ENCODE measurements around the gene LNPK. TPM values are rescaled to one million over a fixed set of nuclear protein-coding genes. Genes with fewer than 3 reads are reported as not detected.
"Not testable (repeated sequence)": the region's sequence is repeated elsewhere in the genome, so short reads cannot be mapped to it uniquely, and the experiment has no call there.

The LNPK gene, protein sequence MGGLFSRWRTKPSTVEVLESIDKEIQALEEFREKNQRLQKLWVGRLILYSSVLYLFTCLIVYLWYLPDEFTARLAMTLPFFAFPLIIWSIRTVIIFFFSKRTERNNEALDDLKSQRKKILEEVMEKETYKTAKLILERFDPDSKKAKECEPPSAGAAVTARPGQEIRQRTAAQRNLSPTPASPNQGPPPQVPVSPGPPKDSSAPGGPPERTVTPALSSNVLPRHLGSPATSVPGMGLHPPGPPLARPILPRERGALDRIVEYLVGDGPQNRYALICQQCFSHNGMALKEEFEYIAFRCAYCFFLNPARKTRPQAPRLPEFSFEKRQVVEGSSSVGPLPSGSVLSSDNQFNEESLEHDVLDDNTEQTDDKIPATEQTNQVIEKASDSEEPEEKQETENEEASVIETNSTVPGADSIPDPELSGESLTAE
- total RNA-seq (ENCODE audit: insufficient read depth, low replicate concordance) = 28.9 TPM

DNA sequence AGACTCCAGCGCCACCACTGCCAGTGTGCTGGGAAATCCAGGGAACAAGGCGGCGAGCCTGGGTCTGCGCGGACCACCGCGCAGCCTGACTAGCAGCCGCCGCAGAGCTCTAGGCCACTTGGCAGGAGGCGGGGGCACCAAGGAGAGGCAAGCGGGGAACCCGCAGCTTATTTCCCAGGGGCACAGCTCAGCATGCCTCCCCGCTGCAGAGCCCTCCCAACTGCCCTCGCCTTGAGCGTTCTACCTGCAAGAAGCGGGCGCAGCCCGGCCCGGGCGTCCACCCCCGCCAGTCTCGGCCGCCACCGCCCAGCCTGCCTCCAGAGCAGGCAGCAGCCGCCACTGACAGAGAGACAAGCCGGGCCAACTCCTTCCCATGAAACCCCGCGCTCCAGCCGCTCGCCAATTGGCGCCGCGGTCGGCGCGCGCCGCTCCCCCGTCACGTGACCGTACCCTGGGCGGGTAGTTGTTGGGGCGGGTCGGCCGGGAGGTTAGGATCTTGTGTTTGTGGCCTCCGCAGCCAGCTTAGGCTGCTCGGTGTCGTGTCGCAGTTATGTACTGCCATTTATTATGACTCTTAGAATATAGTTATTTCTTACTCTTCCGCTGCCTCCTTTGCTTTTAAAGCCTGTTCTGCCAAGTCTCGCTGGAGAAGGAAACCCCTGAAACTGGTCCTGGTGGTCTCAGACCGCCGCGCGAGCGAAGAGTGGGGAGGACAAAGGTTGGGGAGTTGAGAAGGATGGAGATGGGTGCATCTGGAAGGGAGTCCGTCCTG is at the start of gene LNPK:
TSS of gene LNPK (minus strand) at position 352 of the 772 bp plus-strand sequence. CDS start 6,683 bp downstream, outside the sequence.
- DNase-seq (ENCODE audit: low spot score) = peak; percentile 95

DNA sequence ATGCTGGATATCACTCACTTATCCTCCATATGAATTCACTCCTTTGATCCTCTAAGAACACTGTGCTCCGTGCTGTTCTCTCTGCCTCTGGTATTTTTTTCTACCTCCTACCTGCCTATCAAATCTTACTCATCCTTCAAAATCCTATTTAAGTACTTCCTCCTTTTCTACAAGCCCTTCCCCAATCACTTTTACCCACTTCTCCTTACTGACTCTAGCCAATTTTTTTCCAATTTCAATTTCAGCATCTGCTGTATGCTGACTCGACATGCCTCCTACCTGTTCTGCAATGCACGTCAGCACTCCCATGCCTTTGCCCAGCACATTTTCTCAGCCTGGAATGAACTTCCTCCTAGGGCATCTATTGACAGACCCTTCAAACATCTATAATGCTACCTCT is 37.3 kb upstream of the LNPK start:
- DNase-seq (ENCODE audit: low spot score) = no peak

DNA sequence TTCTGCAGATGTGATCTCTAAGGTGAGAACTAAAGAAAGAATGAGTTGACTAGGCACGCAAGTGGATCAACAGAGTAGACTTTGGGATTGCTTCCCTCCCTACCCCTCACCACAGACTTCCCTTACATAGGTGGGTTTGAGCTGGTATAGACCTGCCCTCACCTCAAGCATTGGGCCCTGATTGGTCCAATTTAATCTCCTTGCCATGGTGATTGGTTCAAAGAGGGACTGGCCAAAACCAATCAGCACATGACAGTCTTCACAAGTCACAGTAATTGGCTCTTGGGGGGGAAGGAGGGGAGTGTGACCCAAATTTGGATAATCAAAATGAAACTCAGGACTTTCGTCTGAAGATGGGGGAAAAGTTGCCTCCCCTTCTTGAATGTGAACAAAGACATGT is 36.6 kb upstream of the LNPK start:
- DNase-seq (ENCODE audit: low spot score) = no peak

DNA sequence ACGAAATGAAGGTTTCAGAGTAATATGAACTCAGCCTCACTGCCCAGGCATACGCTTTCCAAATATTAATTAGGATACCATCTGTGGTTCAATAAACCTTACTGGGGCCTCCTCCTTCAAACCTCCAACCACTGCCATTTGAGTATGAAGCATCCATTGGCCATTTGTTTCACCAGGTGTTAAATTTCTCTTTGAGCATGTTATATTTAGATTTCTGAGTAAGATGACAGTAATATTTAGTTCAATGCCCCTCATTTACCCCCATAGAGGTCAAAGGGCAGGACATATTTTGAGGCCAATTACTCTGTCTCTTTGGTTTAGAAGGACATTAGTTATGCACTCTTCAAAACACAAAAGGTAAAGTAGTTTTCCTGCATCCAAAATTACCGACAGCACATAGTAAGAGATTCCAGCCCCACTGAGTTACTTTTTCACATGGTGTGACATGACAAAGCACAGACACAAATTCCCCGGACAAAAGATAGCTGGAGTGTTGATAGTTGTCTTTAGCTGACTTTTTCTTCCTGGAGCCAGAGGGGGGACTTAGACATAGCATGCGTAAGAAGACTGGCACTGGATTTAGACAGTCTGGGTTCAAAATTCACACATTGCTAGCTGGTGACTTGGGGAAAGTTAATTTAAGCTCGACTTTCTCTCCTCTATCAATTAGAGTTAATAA is 33.1 kb upstream of the LNPK start:
- peak; percentile 65 for DNase-seq (ENCODE audit: low spot score)

DNA sequence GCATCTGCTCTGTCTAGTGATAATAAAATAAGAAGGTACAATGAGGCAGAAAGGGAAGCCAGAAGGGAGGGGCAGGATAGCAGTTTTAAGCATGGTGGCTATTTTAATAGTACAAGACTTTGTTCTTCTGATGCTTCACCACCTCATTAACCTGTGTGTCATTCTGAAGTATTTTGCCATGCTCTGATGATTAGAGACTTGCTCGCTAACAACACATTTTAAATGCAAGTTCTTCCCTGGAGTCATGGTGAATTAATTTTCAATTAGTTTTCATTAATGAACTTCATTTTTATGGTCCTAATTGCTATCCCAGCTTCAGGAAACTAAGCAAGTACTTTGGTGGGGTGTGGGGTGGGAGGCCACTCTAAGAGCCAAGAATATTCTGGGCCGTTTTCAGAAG is 25.7 kb upstream of the LNPK start:
- no peak for DNase-seq (ENCODE audit: low spot score)

DNA sequence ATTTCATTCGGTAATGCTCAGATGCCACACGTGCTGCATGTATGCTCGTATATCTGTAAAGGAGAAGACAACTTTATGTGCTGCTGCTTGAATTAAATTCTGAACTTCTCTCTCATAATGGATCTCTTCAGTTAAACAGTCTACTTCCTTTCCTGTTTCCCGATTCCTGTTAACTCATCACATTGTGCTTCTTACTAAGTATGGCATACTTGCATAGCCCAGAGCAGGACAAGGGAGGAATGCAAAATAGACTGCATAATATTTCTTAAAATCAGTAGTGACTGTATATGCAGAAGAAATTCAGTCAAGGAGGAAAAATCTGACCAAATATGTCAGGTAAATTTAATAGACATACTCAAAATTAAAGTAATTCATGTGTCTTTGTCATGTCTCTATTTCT is 23.9 kb upstream of the LNPK start:
- DNase-seq (ENCODE audit: low spot score) = no peak

DNA sequence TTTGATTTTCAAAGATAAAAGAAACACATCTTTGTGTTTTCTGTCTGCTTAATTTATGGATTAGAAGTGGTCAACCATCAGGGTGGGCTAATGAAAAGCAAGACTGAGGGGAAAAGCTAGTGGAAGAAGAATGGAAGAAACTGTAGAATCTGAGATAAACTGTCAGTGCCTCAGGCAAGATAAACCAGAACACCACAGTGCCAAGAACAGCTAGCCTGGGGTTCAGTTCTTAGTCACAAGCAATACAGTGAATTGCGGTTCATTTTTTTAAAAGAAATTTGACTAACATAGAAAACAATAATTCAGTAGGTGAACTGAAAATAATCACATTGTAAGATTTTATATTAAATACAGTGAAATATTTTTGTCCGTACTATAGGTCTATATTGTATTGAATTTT is 22.0 kb upstream of the LNPK start:
- peak; percentile 47 for DNase-seq (ENCODE audit: low spot score)

DNA sequence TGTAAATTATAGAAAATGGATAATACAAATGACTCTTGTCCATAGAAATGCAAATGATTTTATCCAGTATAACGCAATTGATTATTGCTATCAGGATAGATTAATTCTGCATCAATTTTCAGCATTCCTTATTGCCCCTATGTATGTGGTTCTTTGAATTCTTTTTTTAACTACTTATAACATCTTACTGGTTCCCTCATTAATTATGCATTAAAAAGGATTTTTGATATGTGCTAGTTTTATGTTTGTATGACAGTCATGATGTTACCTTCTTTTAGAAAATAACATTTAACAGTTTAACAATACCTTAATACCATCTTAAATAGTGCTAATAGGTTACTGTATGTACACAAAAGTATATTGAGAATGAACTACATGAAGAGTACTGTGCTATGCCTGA is 20.0 kb upstream of the LNPK start:
- no peak for DNase-seq (ENCODE audit: low spot score)

DNA sequence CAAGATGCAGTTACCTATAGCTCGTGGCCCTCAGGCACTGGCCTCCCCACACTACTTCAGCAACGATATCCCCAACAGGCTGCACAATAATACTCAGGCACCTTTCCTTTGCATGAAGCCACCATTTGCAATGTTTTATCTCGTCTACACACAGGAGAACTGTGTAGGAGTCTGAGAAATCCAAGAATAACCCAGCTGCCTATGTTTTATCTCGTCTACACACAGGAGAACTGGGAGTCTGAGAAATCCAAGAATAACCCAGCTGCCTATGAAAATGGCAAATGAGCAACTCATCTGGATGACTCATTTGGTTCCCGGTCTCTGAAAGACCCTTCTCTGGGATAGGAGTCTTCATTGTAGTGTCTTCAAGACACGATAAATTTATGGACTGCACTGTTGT is 18.3 kb upstream of the LNPK start:
- no peak for DNase-seq (ENCODE audit: low spot score)

DNA sequence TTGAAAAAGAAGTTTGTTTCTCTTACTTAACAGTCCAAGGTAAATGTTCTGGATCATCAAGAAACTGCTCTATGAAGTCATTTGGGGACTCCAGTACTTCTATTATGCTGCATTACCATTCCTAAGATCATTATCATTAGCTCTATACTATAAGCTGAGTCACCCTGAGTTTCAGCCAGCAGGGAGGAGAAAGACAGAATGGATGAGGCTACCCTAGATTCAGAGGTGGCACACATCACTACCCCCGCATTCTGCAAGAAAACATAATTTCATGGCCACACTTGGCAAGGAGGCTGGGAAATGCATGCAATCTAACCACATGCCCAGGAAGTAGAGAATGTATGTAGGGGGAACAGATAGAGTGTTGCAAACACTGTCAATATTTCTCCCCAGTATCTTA is 16.6 kb upstream of the LNPK start:
- DNase-seq (ENCODE audit: low spot score) = no peak

DNA sequence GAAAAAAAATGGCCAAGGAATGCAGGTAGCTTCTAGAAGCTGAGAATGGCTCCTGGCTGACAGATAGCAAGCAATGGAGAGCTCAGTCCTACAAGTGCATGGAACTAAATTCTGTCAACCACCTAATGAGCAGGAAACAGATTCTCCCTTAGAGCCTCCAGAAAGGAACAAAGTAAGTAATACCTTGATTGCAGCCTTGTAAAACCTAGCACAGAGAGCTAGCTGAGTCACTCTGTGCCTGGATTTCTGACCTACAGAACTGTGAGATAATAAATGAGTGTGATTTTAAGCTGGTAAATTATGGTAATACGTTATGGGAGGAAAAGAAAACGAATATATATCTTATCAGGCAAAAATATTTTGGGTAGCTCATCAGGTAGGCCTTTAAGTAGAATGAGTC is 7.4 kb upstream of the LNPK start:
- DNase-seq (ENCODE audit: low spot score) = no peak

DNA sequence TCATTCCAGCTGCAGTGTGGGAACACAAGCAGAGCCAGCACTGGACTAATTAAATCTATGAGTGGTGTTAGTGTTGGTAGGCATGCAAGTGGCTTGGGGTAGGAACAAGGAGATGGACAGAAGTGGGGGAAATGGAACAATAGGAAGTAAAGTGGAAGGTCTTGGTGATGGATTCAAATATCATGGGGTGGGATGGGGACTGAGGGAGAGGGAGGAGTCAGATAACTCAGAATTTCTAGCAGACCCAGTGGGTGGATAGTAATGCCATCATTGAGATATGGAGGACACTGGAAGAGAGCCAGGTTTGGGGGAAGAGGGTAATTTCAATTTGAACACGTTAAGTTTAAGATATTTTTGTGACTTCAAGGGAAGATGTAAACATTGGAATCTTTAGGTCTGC is 2.9 kb upstream of the LNPK start:
- no peak for DNase-seq (ENCODE audit: low spot score)

DNA sequence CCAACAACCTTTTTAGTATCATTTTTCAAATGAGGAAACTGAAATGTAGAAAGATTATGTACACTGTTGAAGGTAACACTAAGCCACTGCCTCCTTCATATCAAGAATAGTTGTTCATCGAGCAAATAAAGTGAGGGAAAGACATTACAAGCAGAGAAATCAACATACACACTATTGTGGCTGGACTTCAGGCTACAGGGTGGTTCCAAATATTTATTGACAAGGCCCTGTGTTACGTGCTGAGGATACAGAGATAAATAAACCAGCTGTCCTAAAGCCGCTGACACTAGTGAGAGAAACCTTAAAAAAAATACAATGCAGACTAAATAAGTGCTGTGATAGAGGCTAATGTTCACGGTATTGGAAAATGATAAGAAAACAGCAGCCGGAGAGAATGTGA is 1.9 kb upstream of the LNPK start:
- DNase-seq (ENCODE audit: low spot score) = no peak

DNA sequence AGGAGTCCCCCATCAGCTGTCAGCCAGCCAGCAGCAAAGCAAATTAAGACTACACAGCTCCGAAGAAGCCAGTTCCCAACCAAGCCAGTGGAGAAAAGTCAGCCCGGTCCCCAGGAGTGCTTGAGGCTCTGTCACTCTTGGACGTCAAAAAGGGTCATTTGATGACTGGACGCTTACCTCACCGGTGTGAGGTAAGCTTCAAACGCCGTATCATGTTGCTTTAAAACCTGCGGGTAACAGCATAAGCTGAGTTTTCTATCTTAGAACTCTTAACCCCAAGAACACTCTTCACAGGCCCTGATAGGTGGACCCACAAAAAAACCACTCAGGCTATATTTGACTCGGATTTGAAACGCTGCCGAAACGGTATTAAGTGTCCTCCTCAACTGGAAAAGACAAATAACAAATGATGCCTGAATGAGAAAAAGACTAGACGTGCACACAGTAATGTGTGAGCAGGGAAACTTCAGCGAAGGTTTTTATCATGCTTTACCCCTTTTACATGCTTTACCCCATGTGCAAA is 682 bp upstream of the LNPK start:
- peak; percentile 73 for DNase-seq (ENCODE audit: low spot score)

DNA sequence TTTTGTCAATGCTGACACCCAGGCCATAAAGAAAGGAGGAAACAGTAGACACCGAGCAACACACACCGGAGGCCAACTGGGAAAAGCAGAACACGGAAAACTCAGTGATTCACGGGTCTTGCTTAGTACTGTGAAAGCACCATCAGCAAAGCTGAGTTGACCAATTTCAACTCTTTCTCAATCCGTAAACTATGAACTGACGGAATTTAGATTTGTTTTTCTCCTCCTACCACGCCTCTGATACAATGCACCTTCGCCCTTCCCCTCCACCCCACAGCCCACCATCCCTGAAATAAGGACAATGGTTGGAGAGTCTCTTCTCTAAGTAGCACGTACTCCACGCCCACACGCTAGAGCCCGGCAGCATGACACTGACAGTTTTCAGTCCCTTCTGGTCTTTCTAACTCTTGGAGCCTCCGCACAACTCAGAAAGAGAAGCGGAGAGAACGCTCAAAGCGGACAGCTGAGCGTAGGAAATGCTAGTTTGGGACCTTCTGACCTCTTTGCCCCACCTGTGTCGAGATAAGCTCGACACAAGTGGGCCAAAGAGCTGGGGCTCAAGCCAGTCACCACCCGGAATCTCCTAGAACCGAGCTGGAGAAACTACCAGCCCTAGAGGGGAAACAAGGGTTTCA is 669 bp downstream of the LNPK start:
- peak; percentile 79 for DNase-seq (ENCODE audit: low spot score)

DNA sequence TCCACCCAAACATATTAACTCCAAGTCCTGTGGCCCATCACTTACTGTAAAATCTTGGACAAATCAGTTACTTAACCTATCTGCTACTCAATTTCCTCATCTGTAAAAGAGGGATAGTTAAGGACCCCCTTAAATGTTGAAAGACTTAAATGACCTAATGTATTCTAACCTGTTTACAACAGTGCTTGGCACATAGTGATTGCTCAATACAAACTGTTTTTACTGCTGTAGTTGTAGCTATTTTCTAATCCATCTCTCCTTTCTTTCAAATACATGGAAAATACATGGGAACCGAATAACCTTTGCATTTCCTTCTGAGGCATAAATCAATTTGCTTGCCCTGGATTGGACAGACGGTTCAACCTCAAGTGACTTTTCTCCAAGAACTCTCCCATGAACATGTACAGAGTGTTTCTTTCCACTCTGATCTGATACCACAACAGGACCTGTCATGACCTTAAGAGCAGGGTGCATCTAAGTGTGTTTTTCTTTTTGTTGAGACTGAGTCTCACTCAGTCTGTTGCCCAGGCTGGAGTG is 2.7 kb downstream of the LNPK start:
- DNase-seq (ENCODE audit: low spot score) = no peak

DNA sequence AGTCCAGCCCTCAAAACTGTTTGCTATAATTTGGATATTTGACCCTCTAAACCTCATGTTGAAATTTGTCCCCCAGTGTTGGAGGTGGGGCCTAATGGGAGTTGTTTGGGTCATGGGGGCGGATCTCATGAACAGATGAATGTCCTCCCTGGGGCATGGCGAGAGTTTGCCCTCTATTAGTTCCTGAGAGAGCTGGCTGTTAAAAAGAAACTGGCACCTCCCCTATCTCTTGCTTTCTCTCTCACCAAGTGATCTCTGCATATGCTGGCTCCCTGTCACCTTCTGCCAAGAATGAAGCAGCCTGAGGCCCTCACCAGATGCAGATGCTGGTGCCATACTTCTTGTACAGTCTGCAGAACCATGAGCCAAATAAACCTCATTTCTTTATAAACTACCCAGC is 12.0 kb downstream of the LNPK start:
- no peak for DNase-seq (ENCODE audit: low spot score)

DNA sequence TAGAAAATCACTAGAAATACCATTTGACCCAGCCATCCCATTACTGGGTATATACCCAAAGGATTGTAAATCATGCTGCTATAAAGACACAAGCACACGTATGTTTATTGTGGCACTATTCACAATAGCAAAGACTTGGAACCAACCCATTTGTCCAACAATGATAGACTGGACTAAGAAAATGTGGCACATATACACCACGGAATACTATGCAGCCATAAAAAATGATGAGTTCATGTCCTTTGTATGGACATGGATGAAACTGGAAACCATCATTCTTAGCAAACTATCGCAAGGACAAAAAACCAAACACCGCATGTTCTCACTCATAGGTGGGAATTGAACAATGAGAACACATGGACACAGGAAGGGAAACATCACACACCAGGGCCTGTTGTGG is 14.9 kb downstream of the LNPK start:
- DNase-seq (ENCODE audit: low spot score) = not testable (repeated sequence)

DNA sequence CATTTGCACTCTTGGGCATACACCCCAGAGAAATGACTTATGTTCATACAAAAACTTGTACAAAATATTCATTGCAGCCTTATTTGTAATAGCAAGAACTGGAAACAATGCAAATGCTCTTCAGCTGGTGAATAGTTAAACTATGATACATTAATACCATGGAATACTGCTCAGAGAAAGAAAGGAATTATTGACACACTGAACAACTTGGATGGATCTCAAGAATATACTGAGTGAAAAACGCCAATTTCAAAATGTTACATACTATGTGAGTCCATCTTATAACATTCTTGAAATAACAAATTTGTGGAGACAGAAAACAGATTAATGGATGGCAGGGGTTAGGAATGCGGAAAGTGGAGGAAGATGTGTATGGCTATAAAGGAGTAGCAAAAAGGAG is 17.2 kb downstream of the LNPK start:
- no peak for DNase-seq (ENCODE audit: low spot score)

DNA sequence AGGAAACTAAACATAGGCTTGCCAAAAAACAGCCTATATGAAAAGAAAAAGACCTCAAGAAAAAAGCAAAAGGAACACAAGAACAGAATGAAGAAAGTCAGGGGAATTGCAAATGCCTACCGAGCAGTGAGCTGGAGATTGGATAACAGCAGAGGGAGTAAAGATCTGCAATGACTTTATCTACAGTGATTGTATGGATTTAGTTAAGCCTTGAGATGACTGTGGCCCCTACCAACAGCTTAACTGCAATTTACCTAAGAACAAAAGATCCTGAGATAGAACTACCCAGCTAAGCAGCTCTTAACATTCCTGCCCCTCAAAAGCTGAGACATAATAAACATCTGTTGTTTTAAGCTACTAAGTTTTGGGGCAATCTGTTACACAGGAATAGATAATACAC is 20.5 kb downstream of the LNPK start:
- DNase-seq (ENCODE audit: low spot score) = peak; percentile 71

DNA sequence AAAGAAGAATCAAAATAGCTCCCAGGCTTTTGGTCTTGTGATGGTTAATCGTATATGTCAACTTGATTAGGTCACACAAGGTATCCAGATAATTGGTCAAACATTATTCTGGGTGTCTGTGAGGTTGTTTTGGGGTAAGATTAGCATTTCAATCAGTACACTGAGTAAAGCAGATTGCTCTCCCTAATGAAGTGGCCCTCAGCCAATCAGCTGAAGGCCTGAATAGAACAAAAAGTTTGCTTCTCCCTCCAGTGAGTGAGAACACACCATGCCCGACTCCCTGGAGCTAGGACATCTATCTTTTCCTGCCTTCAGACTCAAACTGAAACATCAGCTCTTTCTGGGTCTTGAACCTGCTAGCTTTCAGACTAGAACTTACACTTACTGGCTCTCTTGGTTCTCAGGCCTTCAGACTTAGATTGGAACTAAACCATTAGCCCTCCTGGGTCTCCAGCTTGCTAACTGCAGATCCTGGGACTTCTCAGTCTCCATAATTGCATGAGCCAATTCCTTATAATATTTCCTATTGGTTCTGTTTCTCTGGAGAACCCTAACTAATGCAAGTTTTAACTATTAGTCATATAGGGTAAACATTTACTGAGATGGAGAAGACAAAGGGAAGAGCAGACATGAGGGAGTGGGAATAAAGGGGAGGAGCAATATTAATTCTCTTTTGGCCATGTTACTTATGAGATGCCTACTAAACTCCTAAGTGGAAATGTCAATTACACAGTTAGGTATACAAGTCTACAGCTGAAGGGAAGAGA is 25.5 kb downstream of the LNPK start:
- DNase-seq (ENCODE audit: low spot score) = no peak

Measured in umbilical cord (tissue), 2 donors.